Ascending aorta (tissue), 2 donors: Measurements from ENCODE around the gene RPS15A. TPM values are rescaled to one million over a fixed set of nuclear protein-coding genes. Genes with fewer than 3 reads are reported as not detected.

ENCODE experiments used
- DNase-seq, 2 donors: peaks; one replicate each; pipeline ENCODE4 v3.0.0-alpha.2; 2019; ENCODE audit warnings: low spot score in 2 of 2
- H3K27ac ChIP-seq, 2 donors: fragments of 200-600 bp; sonication (generic); one replicate each; pipeline ENCODE4 v1.5.1; 2016 to 2017; ENCODE audit warnings: mild to moderate bottlenecking in 1 of 2
- H3K27me3 ChIP-seq: fragments of 200-600 bp; sonication (generic); one replicate; pipeline ENCODE4 v1.5.1; 2017
- H3K36me3 ChIP-seq, 2 donors: fragments of 200-600 bp; sonication (generic); one replicate each; pipeline ENCODE4 v1.5.1; 2016
- H3K4me1 ChIP-seq, 2 donors: fragments of 200-600 bp; sonication (generic); one replicate each; pipeline ENCODE4 v1.5.1; 2016 to 2017; ENCODE audit warnings: mild to moderate bottlenecking in 1 of 2
- H3K4me3 ChIP-seq, 2 donors: fragments of 200-600 bp; sonication (generic); one replicate each; pipeline ENCODE4 v1.5.1; 2016 to 2017; ENCODE audit warnings: mild to moderate bottlenecking in 1 of 2
- H3K9me3 ChIP-seq, 2 donors: fragments of 200-600 bp; sonication (generic); one replicate each; pipeline ENCODE4 v1.5.1; 2016
- intact Hi-C: fragments of 100-400 bp; cut with DNase I; formaldehyde crosslinking; loops from one replicate; pipeline ENCODE4 v1.15.1; 2023
- total RNA-seq: library from RNA; depleted of rRNA; stranded (reverse); fragments of >200 nt; gene quantifications from one replicate; pipeline ENCODE4 v1.1.0, GENCODE V29; 2016
- TF ChIP-seq, protein P1 (sequence below), 3 experiments: fragments of 200-600 bp in 2 of 3; fragments of 450-650 bp in 1 of 3; sonication (generic) in 2 of 3; IDR thresholded peaks; one replicate each; pipeline ENCODE4 v1.5.1; 2016 to 2019; ENCODE audit warnings: antibody characterized with exemption in 3 of 3, mild to moderate bottlenecking in 1 of 3, moderate library complexity in 1 of 3

Gene RPS15A
- total RNA-seq, 1 donor from 2014 or later, result 540 TPM

- Histone ChIP-seq H3K4me3 (no peak overlapping the region), H3K27ac (no peak overlapping the region), H3K9me3 (no peaks in the 10 kb centered on the region), H3K27me3 (no peaks in the 10 kb centered on the region), H3K4me1 (peaks cover 0 to 2% of the 10 kb centered on the region in 2 donors), H3K36me3 (peaks cover 38 to 66% of the 10 kb centered on the region in 2 donors)
- TF ChIP-seq, protein P1, sequence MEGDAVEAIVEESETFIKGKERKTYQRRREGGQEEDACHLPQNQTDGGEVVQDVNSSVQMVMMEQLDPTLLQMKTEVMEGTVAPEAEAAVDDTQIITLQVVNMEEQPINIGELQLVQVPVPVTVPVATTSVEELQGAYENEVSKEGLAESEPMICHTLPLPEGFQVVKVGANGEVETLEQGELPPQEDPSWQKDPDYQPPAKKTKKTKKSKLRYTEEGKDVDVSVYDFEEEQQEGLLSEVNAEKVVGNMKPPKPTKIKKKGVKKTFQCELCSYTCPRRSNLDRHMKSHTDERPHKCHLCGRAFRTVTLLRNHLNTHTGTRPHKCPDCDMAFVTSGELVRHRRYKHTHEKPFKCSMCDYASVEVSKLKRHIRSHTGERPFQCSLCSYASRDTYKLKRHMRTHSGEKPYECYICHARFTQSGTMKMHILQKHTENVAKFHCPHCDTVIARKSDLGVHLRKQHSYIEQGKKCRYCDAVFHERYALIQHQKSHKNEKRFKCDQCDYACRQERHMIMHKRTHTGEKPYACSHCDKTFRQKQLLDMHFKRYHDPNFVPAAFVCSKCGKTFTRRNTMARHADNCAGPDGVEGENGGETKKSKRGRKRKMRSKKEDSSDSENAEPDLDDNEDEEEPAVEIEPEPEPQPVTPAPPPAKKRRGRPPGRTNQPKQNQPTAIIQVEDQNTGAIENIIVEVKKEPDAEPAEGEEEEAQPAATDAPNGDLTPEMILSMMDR (IDR thresholded peaks at IDR 0.05), result no peak
- intact Hi-C loops, result loop anchor here (10.0 kb wide), 1 partner anchor 746 kb away; the partner anchor contains the start of gene VPS35L
- DNase-seq, result no peak
Observed at GRCh38 chr16:18809165-18809564, 19.0 kb upstream of the RPS15A start.

DNA sequence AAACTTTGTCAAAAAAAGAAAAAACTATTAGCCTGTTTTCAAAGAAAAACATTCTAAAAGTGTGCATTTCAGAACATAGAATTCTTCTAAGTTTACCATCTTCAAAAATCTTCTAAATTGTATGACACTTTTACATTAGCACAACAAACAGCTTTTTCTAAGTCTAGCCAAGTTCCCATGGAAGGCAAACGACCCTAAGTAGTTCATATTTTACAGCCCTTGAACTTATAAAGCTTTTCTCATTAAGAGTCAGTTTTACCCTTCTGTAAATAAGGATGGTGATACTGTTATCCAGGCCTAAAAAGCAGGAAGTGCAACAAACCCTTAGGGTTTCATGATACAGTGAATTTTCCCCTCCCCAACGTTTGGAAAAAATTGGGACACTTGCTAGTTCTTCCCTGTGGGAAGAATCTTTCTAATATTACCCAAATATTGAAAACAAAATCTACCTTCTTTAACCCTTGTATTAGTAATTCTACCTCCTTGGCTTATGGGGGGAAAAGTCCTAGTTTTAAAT lies 15.2 kb upstream of the RPS15A start:
- peaks cover 19 to 36% of the 10 kb centered on the region in 2 donors for H3K36me3 ChIP-seq
- TF ChIP-seq, protein P1 (IDR thresholded peaks at IDR 0.05), result no peak
- no peaks in the 10 kb centered on the region for H3K27me3 ChIP-seq
- no peak for DNase-seq
- no peak overlapping the region for H3K27ac ChIP-seq
- no peaks in the 10 kb centered on the region for H3K9me3 ChIP-seq
- no peak overlapping the region for H3K4me3 ChIP-seq
- intact Hi-C loops, result loop anchor here (10.0 kb wide), 1 partner anchor 749 kb away; the partner anchor contains the start of gene VPS35L
- H3K4me1 ChIP-seq, result peaks cover 0 to 13% of the 10 kb centered on the region in 2 donors

DNA sequence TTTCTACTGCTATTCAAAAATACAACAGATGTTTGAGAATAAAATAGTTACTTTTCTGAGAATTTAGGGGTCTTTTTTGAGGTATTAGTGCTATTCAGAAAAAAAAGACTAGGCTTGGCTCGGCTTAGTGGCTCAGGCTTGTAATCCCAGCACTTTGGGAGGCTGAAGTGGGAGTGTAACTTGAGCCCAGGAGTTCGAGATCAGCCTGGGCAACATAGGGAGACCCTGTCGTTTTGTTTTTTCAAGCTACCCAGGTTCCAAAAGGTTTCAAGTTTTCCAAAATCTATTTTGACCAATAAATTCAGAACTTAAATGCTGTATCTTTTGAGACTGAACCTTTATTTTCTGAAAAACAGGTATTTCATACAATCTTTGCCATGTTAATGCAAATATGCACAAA lies 14.4 kb upstream of the RPS15A start:
- intact Hi-C loops, result loop anchor here (5.0 to 10.0 kb wide), 3 partner anchors 163 to 750 kb away; partner anchors contain the start of gene VPS35L

DNA sequence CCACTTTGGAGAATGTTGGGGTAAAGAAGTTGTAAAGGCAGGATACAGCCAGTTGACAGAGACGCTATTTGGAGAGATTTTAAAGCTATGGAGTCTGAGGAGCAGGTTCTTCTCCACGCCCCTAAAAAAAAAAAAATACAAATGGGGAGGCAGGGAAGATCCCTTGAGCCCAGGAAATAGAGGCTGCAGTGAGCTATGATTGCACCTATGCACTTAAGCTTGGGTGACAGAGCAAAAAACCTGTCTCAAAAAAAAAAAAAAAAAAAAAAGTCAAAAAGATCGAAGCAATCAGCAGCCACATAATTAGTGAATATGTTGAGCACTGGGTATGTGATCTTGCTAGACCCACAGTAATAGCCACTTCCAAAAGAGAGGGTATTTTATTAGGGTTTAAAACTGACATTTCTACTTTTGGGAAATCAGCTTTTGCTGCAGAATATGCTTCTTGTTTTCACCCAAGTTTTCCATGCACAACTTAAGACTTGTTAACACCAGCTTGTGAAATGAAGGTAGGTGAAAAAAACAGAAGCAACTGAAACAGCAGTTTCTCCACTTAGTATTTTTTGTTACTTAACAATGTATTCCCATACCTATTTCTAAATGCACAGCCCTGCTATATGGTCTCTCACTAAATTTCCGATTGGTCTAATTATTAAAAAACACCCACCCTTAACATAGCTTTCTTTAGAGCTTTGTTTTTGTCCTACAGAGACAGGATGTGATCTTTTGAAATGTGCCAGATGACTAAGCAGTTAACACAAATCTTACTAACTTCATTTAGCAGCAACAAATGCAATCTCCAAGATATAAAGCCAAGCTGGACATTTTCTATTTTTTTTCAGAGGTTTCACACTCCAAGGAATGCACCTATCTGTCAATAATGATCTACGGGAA lies 13.7 kb upstream of the RPS15A start:
- Histone ChIP-seq H3K27me3 (no peaks in the 10 kb centered on the region), H3K9me3 (no peaks in the 10 kb centered on the region), H3K36me3 (peaks cover 9 to 21% of the 10 kb centered on the region in 2 donors), H3K4me1 (peaks cover 3 to 21% of the 10 kb centered on the region in 2 donors), H3K27ac (peak overlapping the region; percentile 57 to 61), H3K4me3 (no peak overlapping the region)
- TF ChIP-seq, protein P1 (IDR thresholded peaks at IDR 0.05), result no peak
- no peak for DNase-seq
- intact Hi-C loops, result loop anchor here (5.0 to 10.0 kb wide), 3 partner anchors 163 to 751 kb away; partner anchors contain the start of gene VPS35L

More for the DNA sequence above, 14.4 kb upstream of the RPS15A start:
- peaks cover 3 to 21% of the 10 kb centered on the region in 2 donors for H3K4me1 ChIP-seq
- no peak overlapping the region for H3K4me3 ChIP-seq
- H3K9me3 ChIP-seq, result no peaks in the 10 kb centered on the region
- peak overlapping the region; percentile 57 to 61 for H3K27ac ChIP-seq
- H3K27me3 ChIP-seq, result no peaks in the 10 kb centered on the region
- TF ChIP-seq, protein P1 (IDR thresholded peaks at IDR 0.05), result no peak
- DNase-seq, result no peak
- peaks cover 16 to 28% of the 10 kb centered on the region in 2 donors for H3K36me3 ChIP-seq

DNA sequence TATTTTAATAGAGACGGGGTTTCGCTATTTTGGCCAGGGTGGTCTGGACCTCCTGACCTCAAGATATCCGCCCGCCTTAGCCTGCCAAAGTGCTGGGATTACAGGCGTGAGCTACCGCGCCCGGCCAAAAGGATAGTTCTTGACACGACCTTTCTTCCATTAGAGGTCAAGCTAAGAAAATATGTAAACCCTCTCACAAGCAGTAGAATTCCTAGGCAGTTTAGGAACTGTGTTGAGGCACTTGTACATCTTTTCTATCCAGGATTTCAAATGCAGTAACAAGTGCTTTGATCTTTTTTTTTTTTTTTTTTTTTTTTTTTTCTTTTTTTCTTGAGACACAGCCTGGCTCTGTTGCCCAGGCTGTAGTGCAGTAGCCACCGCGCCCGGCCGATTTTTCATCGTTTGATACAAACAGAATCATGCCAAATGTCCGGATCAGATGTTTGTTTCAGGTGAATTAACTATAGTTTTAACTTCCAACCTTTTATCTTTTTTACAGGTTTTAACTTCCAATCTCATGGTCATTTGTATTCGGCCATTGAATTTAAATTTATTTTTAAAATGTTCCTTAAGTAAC lies 12.7 kb upstream of the RPS15A start:
- Histone ChIP-seq H3K27ac (peak overlapping the region; percentile 91 to 93), H3K9me3 (no peaks in the 10 kb centered on the region), H3K4me1 (peaks cover 3 to 21% of the 10 kb centered on the region in 2 donors), H3K36me3 (peaks cover 5 to 12% of the 10 kb centered on the region in 2 donors), H3K27me3 (no peaks in the 10 kb centered on the region), H3K4me3 (no peak overlapping the region)
- intact Hi-C loops, result loop anchor here (5.0 to 10.0 kb wide), 3 partner anchors 164 to 752 kb away; partner anchors contain the start of gene VPS35L
- DNase-seq, result no peak
- TF ChIP-seq, protein P1 (IDR thresholded peaks at IDR 0.05), result no peak
